ENCODE measurements around the gene VPS37C.
"Not testable (repeated sequence)": the region's sequence is repeated elsewhere in the genome, so short reads cannot be mapped to it uniquely, and the experiment has no call there.

VPS37C gene

DNA sequence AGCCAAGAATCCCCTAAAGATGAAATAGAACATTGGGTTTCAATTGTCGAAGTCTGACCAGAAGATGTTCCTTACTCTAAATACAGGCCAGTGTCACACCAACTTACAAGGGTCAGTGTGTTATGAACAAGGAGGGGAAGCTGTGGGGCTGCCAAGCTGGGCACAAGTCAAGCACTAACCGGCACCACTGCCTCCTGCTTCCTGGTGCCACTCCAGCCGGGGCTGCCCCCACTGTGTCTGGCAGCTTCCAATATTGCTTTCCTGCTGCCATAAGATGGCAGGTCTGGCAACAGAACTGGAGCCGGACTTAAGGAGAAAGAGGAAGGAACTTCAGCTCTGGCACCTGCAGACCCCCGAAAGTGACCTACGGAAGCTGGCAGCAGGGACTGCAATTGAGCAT lies 13.7 kb upstream of the VPS37C start:
- DNase-seq (ENCODE audit: low spot score) = no peak

- no peak for DNase-seq (ENCODE audit: low spot score)
Observed at GRCh38 chr11:61174273-61174672, 13.0 kb upstream of the VPS37C start.

- DNase-seq (ENCODE audit: low spot score) = peak; percentile 38
Observed at GRCh38 chr11:61173456-61173855, 12.2 kb upstream of the VPS37C start.

- DNase-seq (ENCODE audit: low spot score) = no peak
Observed at GRCh38 chr11:61172888-61173287, 11.7 kb upstream of the VPS37C start.

GRCh38 chr11:61172356-61172755 lies 11.1 kb upstream of the VPS37C start:
- no peak for DNase-seq (ENCODE audit: low spot score)

- DNase-seq (ENCODE audit: low spot score) = no peak
Observed at GRCh38 chr11:61171907-61172306, 10.7 kb upstream of the VPS37C start.

- no peak for DNase-seq (ENCODE audit: low spot score)
Observed at GRCh38 chr11:61170566-61170965, 9.3 kb upstream of the VPS37C start.

- DNase-seq (ENCODE audit: low spot score) = no peak
Observed at GRCh38 chr11:61168800-61169199, 7.6 kb upstream of the VPS37C start.

DNA sequence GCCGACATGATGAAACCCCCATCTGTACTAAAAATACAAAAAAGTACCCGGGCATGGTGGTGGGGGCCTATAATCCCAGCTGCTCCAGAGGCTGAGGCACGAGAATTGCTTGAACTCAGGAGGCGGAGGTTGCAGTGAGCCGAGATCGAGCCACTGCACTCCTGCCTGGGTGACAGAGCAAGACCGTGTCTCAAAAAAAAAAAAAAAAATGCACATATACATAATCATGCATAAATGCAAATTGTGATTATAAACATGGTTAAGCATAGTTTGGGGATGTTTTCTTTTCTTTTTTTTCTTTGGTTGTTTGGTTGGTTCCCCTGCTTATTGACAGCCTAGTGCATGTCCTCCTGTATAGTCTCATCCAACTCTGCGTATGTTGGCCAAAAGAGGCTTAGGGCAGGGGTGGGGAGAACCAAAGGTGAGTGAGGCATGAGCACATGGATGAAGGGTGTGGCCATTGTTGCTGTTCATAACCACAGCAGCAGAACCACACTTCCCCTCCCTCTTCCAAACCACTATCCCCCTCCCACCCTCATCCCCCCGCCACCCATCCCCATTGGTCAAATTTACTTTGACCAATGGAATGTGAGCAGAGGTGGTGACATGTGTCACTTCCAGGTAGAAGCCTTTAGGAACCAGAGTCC lies 6.9 kb upstream of the VPS37C start:
- DNase-seq (ENCODE audit: low spot score) = no peak

GRCh38 chr11:61166331-61166730 lies 5.1 kb upstream of the VPS37C start:
- DNase-seq (ENCODE audit: low spot score) = not testable (repeated sequence)

DNA sequence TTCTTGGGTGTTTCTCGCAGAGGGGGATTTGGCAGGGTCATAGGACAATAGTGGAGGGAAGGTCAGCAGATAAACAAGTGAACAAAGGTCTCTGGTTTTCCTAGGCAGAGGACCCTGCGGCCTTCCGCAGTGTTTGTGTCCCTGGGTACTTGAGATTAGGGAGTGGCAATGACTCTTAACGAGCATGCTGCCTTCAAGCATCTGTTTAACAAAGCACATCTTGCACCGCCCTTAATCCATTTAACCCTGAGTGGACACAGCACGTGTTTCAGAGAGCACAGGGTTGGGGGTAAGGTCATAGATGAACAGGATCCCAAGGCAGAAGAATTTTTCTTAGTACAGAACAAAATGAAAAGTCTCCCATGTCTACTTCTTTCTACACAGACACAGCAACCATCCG lies 4.6 kb upstream of the VPS37C start:
- not testable (repeated sequence) for DNase-seq (ENCODE audit: low spot score)

DNA sequence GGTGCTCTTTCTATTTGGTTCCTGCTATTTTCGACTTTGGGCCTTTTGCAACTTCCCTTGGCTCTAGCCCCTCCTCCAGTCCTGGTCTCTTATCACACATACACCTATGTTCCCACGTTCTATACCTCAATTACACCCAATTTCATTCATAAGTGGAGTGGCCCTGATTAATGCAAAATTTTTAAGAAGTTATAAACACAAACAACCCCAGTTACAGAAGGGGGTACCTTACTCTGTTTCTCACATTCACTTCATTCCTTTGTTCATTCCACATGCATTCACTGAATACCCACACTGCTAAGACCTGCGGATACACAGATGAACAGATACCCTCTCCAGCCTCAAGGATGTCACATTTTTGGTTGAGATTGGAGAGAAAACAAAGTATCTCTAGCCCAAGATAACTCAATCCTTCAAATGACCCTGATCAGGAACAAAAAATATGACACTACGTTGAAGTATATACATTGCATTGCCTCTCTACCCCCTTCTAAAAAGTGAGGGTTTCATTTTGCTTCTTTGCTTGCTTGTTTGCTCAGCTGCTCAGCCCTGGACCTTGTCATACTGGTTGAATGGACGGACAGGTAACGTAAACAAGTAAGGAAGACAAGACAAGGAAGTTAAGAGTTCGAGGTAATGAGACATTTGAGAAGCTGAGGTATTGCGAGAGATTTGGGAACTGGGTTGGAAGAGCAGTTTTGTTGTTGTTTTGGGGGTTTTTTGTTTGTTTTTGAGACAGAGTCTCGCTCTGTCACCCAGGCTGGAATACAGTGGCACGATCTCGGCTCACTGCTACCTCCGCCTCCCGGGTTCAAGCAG lies 3.6 kb upstream of the VPS37C start:
- DNase-seq (ENCODE audit: low spot score) = no peak

DNA sequence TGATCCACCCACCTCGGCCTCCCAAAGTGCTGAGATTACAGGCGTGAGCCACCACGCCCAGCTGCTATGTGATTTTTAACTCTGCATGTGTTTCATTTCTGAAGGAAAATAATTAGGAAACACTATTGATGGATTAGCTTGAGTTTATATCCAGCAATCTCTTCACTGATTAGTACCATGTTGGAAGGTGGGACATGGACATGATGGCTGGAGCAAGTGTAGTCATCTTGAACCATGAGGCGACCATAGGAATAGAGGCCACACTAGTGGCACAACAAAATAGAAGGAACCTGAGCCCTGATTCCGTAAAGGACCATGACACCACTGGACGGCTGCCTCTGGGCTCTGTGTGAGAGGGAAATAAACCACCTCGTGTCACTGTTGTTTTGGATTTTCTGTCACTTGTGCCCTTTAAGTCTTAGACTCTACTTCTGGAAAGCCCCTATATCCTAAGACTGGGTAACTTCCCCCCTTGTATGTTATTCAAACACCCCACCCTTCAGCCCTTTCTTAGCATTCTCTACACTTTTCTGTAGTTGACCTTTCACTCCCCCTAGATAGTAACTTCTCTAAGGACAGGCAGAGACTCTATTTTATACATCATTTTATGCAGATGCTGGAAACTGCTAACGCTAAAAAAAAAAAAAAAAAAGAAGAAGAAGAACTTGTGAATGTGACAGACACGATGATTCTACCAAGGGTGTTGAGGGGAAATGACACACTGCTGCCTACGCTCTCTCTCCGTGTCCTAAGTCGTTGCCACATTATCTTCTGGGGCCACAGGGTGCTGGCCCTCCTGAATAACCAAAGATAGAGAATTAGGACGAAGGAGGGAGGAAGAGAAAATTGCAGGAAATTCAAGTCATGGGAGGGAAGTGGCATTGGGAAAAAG lies 2.7 kb upstream of the VPS37C start:
- no peak for DNase-seq (ENCODE audit: low spot score)

GRCh38 chr11:61163021-61163420 lies 1.8 kb upstream of the VPS37C start:
- DNase-seq (ENCODE audit: low spot score) = no peak

DNA sequence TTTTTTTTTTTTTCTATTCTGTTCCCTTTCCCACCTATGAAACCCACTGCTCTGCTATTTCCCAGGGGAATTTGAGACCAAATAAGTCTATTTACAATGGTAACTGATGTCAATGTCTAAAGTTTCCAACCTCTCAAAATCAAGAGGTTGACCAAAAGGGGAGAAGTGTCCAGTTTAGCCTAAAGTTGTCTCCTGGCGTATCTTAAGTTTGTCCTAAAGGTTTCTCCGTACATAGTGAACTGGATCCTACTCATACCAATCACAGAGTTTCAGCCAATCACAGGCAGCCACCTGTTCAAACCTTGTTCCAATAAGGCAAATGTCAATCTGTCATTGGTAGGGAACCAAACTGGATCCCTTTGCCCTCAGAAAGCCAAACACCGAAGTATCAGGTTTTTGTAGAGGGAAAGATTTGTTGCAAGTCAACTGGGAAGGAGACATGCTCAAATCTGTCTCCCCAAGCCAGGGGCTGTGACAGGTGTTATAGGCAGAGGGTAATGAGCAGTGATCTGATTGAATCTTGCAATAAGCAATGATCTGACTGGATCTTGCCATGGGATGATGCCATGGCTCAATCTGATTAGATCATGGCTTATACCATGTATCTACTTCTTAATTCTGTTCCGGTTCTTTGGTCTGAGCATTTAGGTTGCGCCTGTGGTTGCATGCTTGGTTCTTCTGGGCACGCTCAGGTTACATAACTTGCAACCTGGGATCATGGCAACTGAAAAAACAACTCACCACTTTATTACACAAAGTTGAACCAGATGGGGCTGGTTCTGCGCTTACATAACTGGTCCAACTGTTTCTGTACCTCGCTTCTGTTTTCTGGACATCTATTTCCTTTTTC lies 1.1 kb upstream of the VPS37C start:
- DNase-seq (ENCODE audit: low spot score) = peak; percentile 42

DNA sequence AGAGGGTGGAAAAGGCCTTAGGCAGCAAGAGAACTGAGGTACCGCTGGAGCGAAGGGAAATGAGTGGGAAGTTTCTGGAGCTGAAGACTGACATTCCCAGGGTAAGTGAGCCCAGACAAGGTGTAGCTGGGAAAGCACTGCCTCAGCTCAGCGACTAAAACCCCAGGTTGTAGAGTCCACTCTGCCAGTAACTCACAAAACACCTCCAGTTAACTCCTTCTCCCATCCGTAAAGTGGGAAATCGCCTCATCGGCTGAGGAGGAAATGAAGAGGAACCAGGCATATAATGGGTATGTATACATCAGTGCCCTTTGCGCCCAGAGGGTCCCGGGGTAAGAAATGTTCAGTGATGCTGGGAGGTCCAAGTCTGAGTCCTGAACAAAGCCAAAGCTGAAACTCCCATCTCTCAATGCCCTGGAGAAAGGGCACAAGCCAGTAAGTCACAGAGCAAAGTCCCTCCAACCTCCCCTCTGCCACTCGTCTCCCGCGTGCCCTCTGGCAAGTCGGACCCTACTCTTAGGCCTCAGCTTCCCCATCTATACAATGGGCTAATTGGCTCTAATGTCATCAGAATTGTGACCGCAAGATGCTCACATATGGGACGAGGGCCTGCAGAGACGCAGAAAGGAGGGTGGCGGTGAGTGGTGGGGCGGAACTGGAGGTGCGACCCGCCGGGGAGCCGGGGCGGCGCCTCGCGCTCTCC lies 588 bp downstream of the VPS37C start:
- DNase-seq (ENCODE audit: low spot score) = no peak

- peak; percentile 41 for DNase-seq (ENCODE audit: low spot score)
Observed at GRCh38 chr11:61158691-61159381, 2.4 kb downstream of the VPS37C start.

DNA sequence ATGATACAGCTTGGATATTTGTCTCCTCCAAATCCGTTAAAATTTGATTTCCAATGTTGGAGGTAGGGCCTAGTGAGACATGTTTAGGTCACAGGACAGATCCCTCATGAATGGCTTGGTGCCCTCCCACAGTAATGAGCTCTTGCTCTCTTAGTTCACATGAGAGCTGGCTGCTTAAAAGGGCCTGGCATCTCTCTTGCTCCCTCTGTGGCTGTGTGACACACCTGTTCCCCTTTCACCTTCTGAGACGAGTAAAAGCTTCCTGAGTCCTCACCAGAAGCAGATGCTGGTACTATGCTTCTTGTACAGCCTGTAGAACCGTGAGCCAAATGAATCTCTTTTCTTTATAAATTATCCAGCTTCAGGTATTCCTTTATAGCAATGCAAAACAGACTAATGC lies 3.5 kb downstream of the VPS37C start:
- DNase-seq (ENCODE audit: low spot score) = no peak

- DNase-seq (ENCODE audit: low spot score) = no peak
Observed at GRCh38 chr11:61155741-61156140, 5.5 kb downstream of the VPS37C start.

DNA sequence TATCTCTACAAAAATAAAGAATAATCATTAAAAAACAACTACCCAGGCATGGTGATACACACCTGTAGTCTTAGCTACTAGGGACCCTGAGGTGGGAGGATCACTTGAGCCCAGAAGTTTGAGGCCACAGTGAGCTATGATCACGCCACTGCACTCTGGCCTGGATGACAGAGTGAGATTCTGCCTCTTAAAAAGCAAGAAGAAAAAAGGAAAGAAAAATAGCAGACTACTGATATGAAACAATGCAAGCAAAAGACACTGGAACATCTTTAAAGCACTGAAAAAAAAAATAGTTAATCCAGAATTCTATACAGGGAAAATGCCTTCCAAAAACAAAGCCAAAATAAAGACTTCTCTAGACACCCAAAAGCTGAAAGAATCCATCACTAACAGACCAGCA lies 5.9 kb downstream of the VPS37C start:
- no peak for DNase-seq (ENCODE audit: low spot score)
